Caco-2 (cell line): ENCODE measurements around the gene C15orf39. TPM values are rescaled to one million over a fixed set of nuclear protein-coding genes. Genes with fewer than 3 reads are reported as not detected.
A peak's percentile ranks its signal among the peaks of the same experiment; 100 is the strongest.
"Not testable (repeated sequence)": the region's sequence is repeated elsewhere in the genome, so short reads cannot be mapped to it uniquely, and the experiment has no call there.

ENCODE experiments used
- BruUV-seq: library from RNA; stranded (reverse); fragments of 400-500 nt; replicated peaks from 2 replicates; lab custom pipeline; 2021; lab: Mats Ljungman, UMichigan
- CTCF ChIA-PET: fragments of 300-600 bp; sonication (Branson Sonifier 250); formaldehyde crosslinking; loops from one replicate; lab custom pipeline; 2022; ENCODE audit warnings: antibody characterized with exemption; lab: Charles Lee
- POLR2A ChIA-PET: fragments of 300-600 bp; sonication (Branson Sonifier 250); formaldehyde crosslinking; loops from one replicate; lab custom pipeline; 2022; ENCODE audit warnings: antibody characterized with exemption; lab: Charles Lee
- DNase-seq, 2 experiments: peaks; one replicate each; pipeline versions ENCODE4 v3.0.0 to v3.0.0-alpha.2; 2020 to 2022
- H3K27me3 ChIP-seq: replicated peaks from 2 replicates; pipeline ENCODE4 v1.6.0; 2011; ENCODE audit warnings: low read length; ENCODE audit not compliant: control insufficient read depth, insufficient read depth
- H3K36me3 ChIP-seq: 2 replicates; pipeline ENCODE4 v1.5.1; 2011; ENCODE audit warnings: low read length; ENCODE audit not compliant: control insufficient read depth, insufficient read depth
- H3K4me1 ChIP-seq: fragments of 250-450 bp; sonication (Bioruptor Pico); 2 replicates; pipeline ENCODE4 v1.5.1; 2020; ENCODE audit warnings: mild to moderate bottlenecking
- H3K4me3 ChIP-seq: 2 replicates; pipeline ENCODE4 v1.5.1; 2011; ENCODE audit warnings: low read depth, mild to moderate bottlenecking, control low read depth, low read length
- H3K9me3 ChIP-seq: fragments of 250-450 bp; sonication (Bioruptor Pico); 2 replicates; pipeline ENCODE4 v1.5.1; 2020; ENCODE audit warnings: mild to moderate bottlenecking, moderate library complexity
- H3K27ac Mint-ChIP-seq: one replicate; pipeline ENCODE4 v1.8.0; 2022; ENCODE audit warnings: mixed read lengths; ENCODE audit not compliant: unreplicated experiment
- H3K27me3 Mint-ChIP-seq: one replicate; pipeline ENCODE4 v1.8.0; 2022; ENCODE audit warnings: mixed read lengths; ENCODE audit not compliant: insufficient read depth, unreplicated experiment
- H3K36me3 Mint-ChIP-seq: one replicate; pipeline ENCODE4 v1.8.0; 2022; ENCODE audit warnings: mild to moderate bottlenecking, mixed read lengths; ENCODE audit not compliant: insufficient read depth, unreplicated experiment
- H3K4me1 Mint-ChIP-seq: one replicate; pipeline ENCODE4 v1.8.0; 2022; ENCODE audit warnings: low read depth, mixed read lengths; ENCODE audit not compliant: unreplicated experiment
- H3K4me3 Mint-ChIP-seq: one replicate; pipeline ENCODE4 v1.8.0; 2022; ENCODE audit warnings: mild to moderate bottlenecking, moderate library complexity, mixed read lengths; ENCODE audit not compliant: unreplicated experiment
- H3K9me3 Mint-ChIP-seq: one replicate; pipeline ENCODE4 v1.8.0; 2022; ENCODE audit warnings: mixed read lengths; ENCODE audit not compliant: unreplicated experiment
- intact Hi-C: fragments of 100-400 bp; cut with micrococcal nuclease; formaldehyde crosslinking; loops from one replicate; pipeline ENCODE4 v1.10.0; 2022; ENCODE audit not compliant: unreplicated experiment
- total RNA-seq: library from RNA; stranded (reverse); gene quantifications from 2 replicates; pipeline ENCODE4 v1.2.3, GENCODE V29; 2022
- TF ChIP-seq, protein P1 (sequence below), 2 experiments: fragments of 200-600 bp in 1 of 2; IDR thresholded peaks; 1 replicate in 1 of 2; 2 replicates in 1 of 2; pipeline versions ENCODE4 v1.5.1 to v1.8.0; 2011 to 2022; ENCODE audit warnings: antibody characterized with exemption in 1 of 2, control low read depth in 1 of 2, inconsistent platforms in 1 of 2, low read depth in 1 of 2, low read length in 1 of 2, mild to moderate bottlenecking in 1 of 2, moderate library complexity in 1 of 2; ENCODE audit not compliant: insufficient read depth in 1 of 2, severe bottlenecking in 1 of 2, unreplicated experiment in 1 of 2

C15orf39 gene
- total RNA-seq, 1 experiment from 2014 or later = 48.2 TPM

DNA sequence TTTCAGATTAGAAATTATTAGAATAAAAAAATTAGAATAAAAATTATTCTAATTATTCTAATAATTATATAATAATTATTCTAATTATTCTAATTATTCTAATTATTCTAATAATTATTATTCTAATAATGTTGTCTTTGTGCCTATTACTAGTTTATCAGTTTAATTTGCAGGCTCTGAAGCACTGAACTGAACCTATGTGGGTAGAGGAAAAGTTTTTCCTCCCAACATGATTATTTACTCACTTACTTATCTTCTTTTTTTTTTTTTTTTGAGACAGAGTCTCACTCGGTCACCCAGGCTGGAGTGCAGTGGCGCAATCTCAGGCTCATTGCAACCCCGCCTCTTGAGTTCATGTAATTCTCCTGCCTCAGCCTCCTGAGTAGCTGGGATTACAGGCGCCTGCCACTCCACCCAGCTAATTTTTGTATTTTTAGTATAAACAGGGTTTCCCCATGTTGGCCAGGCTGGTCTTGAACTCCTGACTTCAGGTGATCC lies 39.7 kb upstream of the C15orf39 start:
- no peaks in the 10 kb centered on the region for H3K36me3 Mint-ChIP-seq
- no peaks in the 10 kb centered on the region for H3K27me3 Mint-ChIP-seq
- TF ChIP-seq, protein P1, sequence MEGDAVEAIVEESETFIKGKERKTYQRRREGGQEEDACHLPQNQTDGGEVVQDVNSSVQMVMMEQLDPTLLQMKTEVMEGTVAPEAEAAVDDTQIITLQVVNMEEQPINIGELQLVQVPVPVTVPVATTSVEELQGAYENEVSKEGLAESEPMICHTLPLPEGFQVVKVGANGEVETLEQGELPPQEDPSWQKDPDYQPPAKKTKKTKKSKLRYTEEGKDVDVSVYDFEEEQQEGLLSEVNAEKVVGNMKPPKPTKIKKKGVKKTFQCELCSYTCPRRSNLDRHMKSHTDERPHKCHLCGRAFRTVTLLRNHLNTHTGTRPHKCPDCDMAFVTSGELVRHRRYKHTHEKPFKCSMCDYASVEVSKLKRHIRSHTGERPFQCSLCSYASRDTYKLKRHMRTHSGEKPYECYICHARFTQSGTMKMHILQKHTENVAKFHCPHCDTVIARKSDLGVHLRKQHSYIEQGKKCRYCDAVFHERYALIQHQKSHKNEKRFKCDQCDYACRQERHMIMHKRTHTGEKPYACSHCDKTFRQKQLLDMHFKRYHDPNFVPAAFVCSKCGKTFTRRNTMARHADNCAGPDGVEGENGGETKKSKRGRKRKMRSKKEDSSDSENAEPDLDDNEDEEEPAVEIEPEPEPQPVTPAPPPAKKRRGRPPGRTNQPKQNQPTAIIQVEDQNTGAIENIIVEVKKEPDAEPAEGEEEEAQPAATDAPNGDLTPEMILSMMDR (IDR thresholded peaks at IDR 0.05; ENCODE audit: insufficient read depth in 1 of 2, low read depth in 1 of 2, low read length in 1 of 2, severe bottlenecking in 1 of 2, unreplicated experiment in 1 of 2) = no peak
- ChIA-PET CTCF (interaction anchor here (1.4 kb wide), 1 partner anchor 96 kb away, joined by 10 read pairs; no protein-coding TSS in a partner anchor), POLR2A (interaction anchor here (0.7 to 2.1 kb wide), 3 partner anchors 40 to 201 kb away, joined by 3 to 12 read pairs (median 5); partner anchors contain the start of gene C15orf39)
- Histone ChIP-seq H3K4me3 (no peak overlapping the region), H3K4me1 (peaks cover 42% of the 10 kb centered on the region), H3K27me3 (no peaks in the 10 kb centered on the region), H3K36me3 (no peaks in the 10 kb centered on the region), H3K9me3 (peaks cover 4% of the 10 kb centered on the region)
- no peaks in the 10 kb centered on the region for H3K4me1 Mint-ChIP-seq
- intact Hi-C loops = loop anchor here (1.0 to 5.0 kb wide), 6 partner anchors 19 to 95 kb away; no protein-coding TSS in a partner anchor
- H3K4me3 Mint-ChIP-seq = peak overlapping the region; percentile 44
- peak overlapping the region; percentile 64 for H3K27ac Mint-ChIP-seq
- H3K9me3 Mint-ChIP-seq = no peaks in the 10 kb centered on the region
- peak; percentile 75 to 79 for DNase-seq
- no TSS peak for BruUV-seq

DNA sequence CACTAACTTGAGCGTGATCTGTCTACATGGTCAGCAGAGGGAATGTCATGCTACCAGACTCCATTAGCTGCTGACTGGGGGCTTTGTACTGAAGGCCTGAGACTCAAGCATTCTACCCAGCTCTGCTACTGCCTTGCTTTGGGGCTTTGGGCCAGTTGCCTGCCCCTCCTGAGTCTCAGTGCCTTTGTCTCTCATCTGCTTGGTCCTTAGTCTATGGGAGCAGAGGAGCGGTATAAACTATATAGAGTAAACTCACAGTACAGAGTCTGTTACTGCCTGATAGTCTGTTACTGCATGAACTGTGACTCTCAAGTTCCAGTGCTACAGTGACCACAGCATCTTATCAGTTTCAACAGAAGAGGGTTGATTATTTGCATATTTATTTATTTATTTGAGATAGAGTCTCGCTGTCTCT lies 38.5 kb upstream of the C15orf39 start:
- ChIA-PET POLR2A (no interaction called here), CTCF (interaction anchor here (0.7 to 1.3 kb wide), 2 partner anchors 19 to 38 kb away, joined by 4 read pairs; partner anchors contain the start of gene C15orf39)
- no peaks in the 10 kb centered on the region for H3K27me3 ChIP-seq
- Mint-ChIP-seq H3K9me3 (no peaks in the 10 kb centered on the region), H3K27ac (no peak overlapping the region), H3K4me1 (no peaks in the 10 kb centered on the region), H3K4me3 (no peak overlapping the region), H3K36me3 (no peaks in the 10 kb centered on the region), H3K27me3 (no peaks in the 10 kb centered on the region)
- no peak overlapping the region for H3K4me3 ChIP-seq
- H3K36me3 ChIP-seq = no peaks in the 10 kb centered on the region
- H3K9me3 ChIP-seq = peaks cover 11% of the 10 kb centered on the region
- intact Hi-C loops = loop anchor here (5.0 kb wide), 1 partner anchor 96 kb away; no protein-coding TSS in a partner anchor
- DNase-seq = no peak
- TF ChIP-seq, protein P1 (IDR thresholded peaks at IDR 0.05; ENCODE audit: insufficient read depth in 1 of 2, low read depth in 1 of 2, low read length in 1 of 2, severe bottlenecking in 1 of 2, unreplicated experiment in 1 of 2) = no peak
- BruUV-seq = no TSS peak
- H3K4me1 ChIP-seq = peaks cover 40% of the 10 kb centered on the region

DNA sequence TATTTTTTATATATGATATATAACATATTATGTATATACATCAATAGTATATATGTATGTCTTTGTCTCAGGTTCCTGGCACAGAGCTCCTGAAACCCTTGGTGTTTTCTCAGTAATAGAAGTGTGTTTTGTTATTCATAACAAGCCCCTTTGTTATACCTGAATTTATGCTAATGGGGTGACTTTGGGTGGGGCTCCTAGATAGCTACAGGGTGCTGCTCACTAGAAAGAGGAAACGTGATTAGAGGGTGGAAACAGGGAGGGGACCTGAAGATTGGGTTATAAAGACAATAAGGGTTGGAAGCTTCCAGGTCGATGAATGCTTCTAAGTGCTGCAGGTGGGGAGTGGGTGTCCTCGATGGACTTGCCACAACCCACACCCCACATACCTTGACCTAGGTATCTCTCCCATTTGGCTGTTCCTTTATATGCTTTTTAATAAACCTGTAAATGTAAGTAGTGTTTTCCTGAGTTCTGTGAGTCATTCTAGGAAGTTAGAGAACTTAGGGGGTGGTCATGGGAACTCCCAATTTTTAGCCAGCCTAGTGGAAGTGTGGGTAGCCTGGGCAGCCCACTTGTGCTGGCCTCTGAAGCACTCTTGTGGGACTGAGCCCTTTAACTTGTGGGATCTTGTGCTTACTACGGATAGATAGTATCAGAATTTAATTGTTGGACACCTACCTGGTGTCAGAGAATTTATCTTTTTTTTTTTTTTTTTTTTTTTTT lies 36.9 kb upstream of the C15orf39 start:
- Mint-ChIP-seq H3K9me3 (peaks cover 13% of the 10 kb centered on the region), H3K27ac (no peak overlapping the region), H3K27me3 (no peaks in the 10 kb centered on the region), H3K4me1 (no peaks in the 10 kb centered on the region), H3K4me3 (no peak overlapping the region), H3K36me3 (no peaks in the 10 kb centered on the region)
- no peak overlapping the region for H3K4me3 ChIP-seq
- H3K36me3 ChIP-seq = no peaks in the 10 kb centered on the region
- peaks cover 20% of the 10 kb centered on the region for H3K9me3 ChIP-seq
- CTCF ChIA-PET = no interaction called here
- H3K27me3 ChIP-seq = no peaks in the 10 kb centered on the region
- POLR2A ChIA-PET = no interaction called here
- peaks cover 28% of the 10 kb centered on the region for H3K4me1 ChIP-seq
- no peak for DNase-seq
- intact Hi-C loops = loop anchor here (5.0 kb wide), 1 partner anchor 97 kb away; no protein-coding TSS in a partner anchor
- TF ChIP-seq, protein P1 (IDR thresholded peaks at IDR 0.05; ENCODE audit: insufficient read depth in 1 of 2, low read depth in 1 of 2, low read length in 1 of 2, severe bottlenecking in 1 of 2, unreplicated experiment in 1 of 2) = no peak
- BruUV-seq = no TSS peak

DNA sequence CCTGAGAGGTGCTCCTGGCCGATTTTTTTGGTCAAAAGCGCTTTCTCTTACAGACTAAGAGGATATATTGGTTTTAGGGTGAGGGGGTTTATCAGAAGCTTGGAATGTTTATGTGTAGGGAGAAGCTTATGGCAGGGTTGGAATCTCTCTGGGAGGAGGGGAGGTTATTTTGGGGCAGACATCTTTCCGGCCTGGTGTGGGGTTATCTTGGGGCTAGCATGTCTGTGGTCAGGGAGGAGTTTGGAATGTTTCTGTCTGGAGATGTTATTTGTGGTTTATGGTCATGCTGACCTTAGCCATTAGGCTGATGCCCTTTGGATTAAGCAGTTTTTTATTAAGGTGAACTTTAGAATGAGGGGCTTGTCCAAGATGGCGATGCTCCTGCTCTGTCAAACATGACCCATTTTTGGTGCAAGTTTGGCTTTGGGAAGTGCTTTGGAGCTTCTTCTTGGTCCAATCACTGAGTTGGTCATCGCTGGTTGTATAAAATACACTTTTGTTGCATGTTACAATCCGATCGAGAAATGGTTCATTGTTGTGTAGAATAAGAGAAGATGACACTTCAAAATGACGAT lies 35.1 kb upstream of the C15orf39 start:
- Histone ChIP-seq H3K9me3 (peaks cover 20% of the 10 kb centered on the region), H3K4me1 (peaks cover 15% of the 10 kb centered on the region)
- CTCF ChIA-PET, DNase-seq, BruUV-seq, H3K27me3 Mint-ChIP-seq, H3K36me3 Mint-ChIP-seq, H3K36me3 ChIP-seq, H3K27ac Mint-ChIP-seq, H3K4me1 Mint-ChIP-seq, intact Hi-C loops, POLR2A ChIA-PET, H3K4me3 ChIP-seq, H3K27me3 ChIP-seq, H3K4me3 Mint-ChIP-seq: not testable (repeated sequence)
- H3K9me3 Mint-ChIP-seq = peaks cover 16% of the 10 kb centered on the region
